Lower leg skin (tissue), 4 donors: ENCODE measurements around the gene CAMTA1. TPM values are rescaled to one million over a fixed set of nuclear protein-coding genes. Genes with fewer than 3 reads are reported as not detected.

Source experiments
- DNase-seq, 2 donors: peaks; one replicate each; pipeline ENCODE4 v3.0.0-alpha.2; 2019; ENCODE audit warnings: low spot score in 2 of 2
- H3K4me3 ChIP-seq: fragments of 200-600 bp; sonication (generic); 2 replicates; pipeline ENCODE4 v1.5.1; 2017; ENCODE audit warnings: mild to moderate bottlenecking, low read depth; ENCODE audit not compliant: poor library complexity, severe bottlenecking
- CTCF ChIP-seq, 3 donors: fragments of 450-650 bp; IDR thresholded peaks; one replicate each; pipeline ENCODE4 v1.5.1; 2016; ENCODE audit warnings: antibody characterized with exemption in 3 of 3, mild to moderate bottlenecking in 3 of 3, moderate library complexity in 2 of 3
- POLR2A ChIP-seq, 2 donors: fragments of 450-650 bp; IDR thresholded peaks; one replicate each; pipeline ENCODE4 v1.6.1; 2016 to 2017; ENCODE audit warnings: antibody characterized with exemption in 2 of 2, mild to moderate bottlenecking in 1 of 2, moderate library complexity in 1 of 2
- WGBS, 2 donors: methylation state at CpG; one replicate each; pipeline ENCODE4 v1.1.5; 2018; 5-methylcytosine and 5-hydroxymethylcytosine counted together
- intact Hi-C: fragments of 100-400 bp; cut with DNase I; formaldehyde crosslinking; loops from one replicate; pipeline ENCODE4 v1.15.0; 2023; ENCODE audit warnings: low total_unique reads
- total RNA-seq, 4 donors: library from RNA; depleted of rRNA; stranded (reverse); fragments of >200 nt; gene quantifications; one replicate each; pipeline ENCODE4 v1.1.0, GENCODE V29; 2016

The CAMTA1 gene
- total RNA-seq, 4 donors from 2014 or later, result 24.4 to 52.3 (median 32.9) TPM

GRCh38 chr1:7652515-7653098, 867.4 kb downstream of the CAMTA1 start:
- WGBS, 2 donors, result 73 to 86% methylated on average over 10 to 11 of the region's 12 CpGs
- DNase-seq, result no peak
- H3K4me3 ChIP-seq, result no peak overlapping the region
- TF ChIP-seq CTCF (IDR thresholded peaks at IDR 0.05), result no peak
- no peak for TF ChIP-seq POLR2A (IDR thresholded peaks at IDR 0.05)
- intact Hi-C loops, result no loop called here

- DNase-seq, result no peak
- intact Hi-C loops, result no loop called here
- WGBS, 2 donors, result 81 to 87% methylated on average over 1 of the region's 1 CpG
- H3K4me3 ChIP-seq, result no peak overlapping the region
- TF ChIP-seq POLR2A (IDR thresholded peaks at IDR 0.05), result no peak
- no peak for TF ChIP-seq CTCF (IDR thresholded peaks at IDR 0.05)
Observed at GRCh38 chr1:7654725-7655124, 869.5 kb downstream of the CAMTA1 start.

- WGBS, 2 donors, result 99 to 100% methylated on average over 2 of the region's 2 CpGs
- TF ChIP-seq CTCF (IDR thresholded peaks at IDR 0.05) (no peak), POLR2A (IDR thresholded peaks at IDR 0.05) (no peak)
- DNase-seq, result no peak
- intact Hi-C loops, result no loop called here
- H3K4me3 ChIP-seq, result no peak overlapping the region
Observed at GRCh38 chr1:7655354-7655753, 870.1 kb downstream of the CAMTA1 start.

GRCh38 chr1:7656557-7657215, 871.4 kb downstream of the CAMTA1 start:
- no peak for TF ChIP-seq CTCF (IDR thresholded peaks at IDR 0.05)
- TF ChIP-seq POLR2A (IDR thresholded peaks at IDR 0.05), result no peak
- no peak for DNase-seq
- WGBS, 2 donors, result 85 to 93% methylated on average over 23 to 24 of the region's 24 CpGs
- intact Hi-C loops, result no loop called here
- no peak overlapping the region for H3K4me3 ChIP-seq

GRCh38 chr1:7657287-7658016, 872.2 kb downstream of the CAMTA1 start:
- no peak overlapping the region for H3K4me3 ChIP-seq
- DNase-seq, result no peak
- WGBS, 2 donors, result 63 to 64% methylated on average over 17 of the region's 17 CpGs
- no peak for TF ChIP-seq POLR2A (IDR thresholded peaks at IDR 0.05)
- TF ChIP-seq CTCF (IDR thresholded peaks at IDR 0.05), result no peak
- intact Hi-C loops, result no loop called here
